OCI-LY7 (cell line): ENCODE results near the gene CA12. TPM values are rescaled to one million over a fixed set of nuclear protein-coding genes. Genes with fewer than 3 reads are reported as not detected.

Experiments used
- BruUV-seq: library from RNA; stranded (reverse); fragments of 400-500 nt; replicated peaks from 2 replicates; lab custom pipeline; 2021; lab: Mats Ljungman, UMichigan
- CTCF ChIA-PET: fragments of 300-600 bp; sonication (Branson Sonifier 250); formaldehyde crosslinking; loops from one replicate; lab custom pipeline; 2022; ENCODE audit warnings: antibody characterized with exemption; ENCODE audit not compliant: unreplicated experiment; lab: Charles Lee
- POLR2A ChIA-PET: fragments of 300-600 bp; sonication (Branson Sonifier 250); formaldehyde crosslinking; loops from one replicate; lab custom pipeline; 2022; ENCODE audit warnings: antibody characterized with exemption; lab: Charles Lee
- DNase-seq: peaks from one replicate; pipeline ENCODE4 v3.0.0-alpha.2; 2015; ENCODE audit warnings: low spot score
- H2AFZ ChIP-seq: fragments of 200-600 bp; sonication (generic), shearing (Covaris generic); 2 replicates; pipeline ENCODE4 v1.6.1; 2014; ENCODE audit warnings: mild to moderate bottlenecking, antibody characterized with exemption, low read length, moderate library complexity
- H3K27ac ChIP-seq: fragments of 200-600 bp; sonication (generic); 2 replicates; pipeline ENCODE4 v1.5.1; 2014; ENCODE audit warnings: mixed run types, low read depth, mild to moderate bottlenecking, moderate library complexity, low read length, inconsistent platforms; ENCODE audit not compliant: poor library complexity, severe bottlenecking
- H3K36me3 ChIP-seq: fragments of 200-600 bp; sonication (generic); 2 replicates; pipeline ENCODE4 v1.6.1; 2014; ENCODE audit warnings: mild to moderate bottlenecking, antibody characterized with exemption, low read length, moderate library complexity, mixed read lengths; ENCODE audit not compliant: insufficient read depth
- H3K4me1 ChIP-seq: fragments of 200-600 bp; sonication (generic); 2 replicates; pipeline ENCODE4 v1.5.1; 2014; ENCODE audit warnings: mild to moderate bottlenecking, low read length; ENCODE audit not compliant: insufficient read depth, poor library complexity, severe bottlenecking
- H3K4me2 ChIP-seq: fragments of 200-600 bp; sonication (generic); 2 replicates; pipeline ENCODE4 v1.6.1; 2014; ENCODE audit warnings: mild to moderate bottlenecking, low read length
- H3K4me3 ChIP-seq: fragments of 200-600 bp; sonication (generic); 2 replicates; pipeline ENCODE4 v1.5.1; 2014; ENCODE audit warnings: mild to moderate bottlenecking, low read depth, low read length; ENCODE audit not compliant: poor library complexity, severe bottlenecking
- H3K79me2 ChIP-seq: fragments of 200-600 bp; sonication (generic); 2 replicates; pipeline ENCODE4 v1.6.1; 2016; ENCODE audit warnings: low read depth, mild to moderate bottlenecking, low read length, moderate library complexity, mixed read lengths; ENCODE audit not compliant: insufficient read depth
- H3K9me2 ChIP-seq: fragments of 200-600 bp; sonication (generic); 2 replicates; pipeline ENCODE4 v1.6.1; 2016; ENCODE audit warnings: mild to moderate bottlenecking, low read length, mixed read lengths; ENCODE audit not compliant: insufficient read depth
- H3K9me3 ChIP-seq: fragments of 200-600 bp; sonication (generic); 2 replicates; pipeline ENCODE4 v1.6.1; 2014; ENCODE audit warnings: mild to moderate bottlenecking, mixed run types, low read length, mixed read lengths
- H4K20me1 ChIP-seq: fragments of 200-600 bp; sonication (generic); 2 replicates; pipeline ENCODE4 v1.6.1; 2014; ENCODE audit warnings: mild to moderate bottlenecking, antibody characterized with exemption, low read length, moderate library complexity, mixed read lengths; ENCODE audit not compliant: insufficient read depth
- CTCF ChIP-seq: fragments of 200-600 bp; sonication (generic); conservative IDR thresholded peaks from 2 replicates; pipeline ENCODE4 v1.5.1; 2014; ENCODE audit warnings: mild to moderate bottlenecking, antibody characterized with exemption, low read length, moderate library complexity, mixed read lengths
- EZH2phosphoT487 ChIP-seq: fragments of 200-600 bp; sonication (generic); IDR thresholded peaks from 2 replicates; pipeline ENCODE4 v1.6.1; 2018; ENCODE audit warnings: low read depth, borderline replicate concordance, mild to moderate bottlenecking, mixed run types, antibody characterized with exemption, low read length, moderate library complexity, mixed read lengths
- intact Hi-C: fragments of 100-400 bp; cut with micrococcal nuclease; formaldehyde crosslinking; loops from one replicate; pipeline ENCODE4 v1.10.0; 2022; ENCODE audit not compliant: unreplicated experiment
- total RNA-seq, 2 experiments: library from RNA; depleted of rRNA in 1 of 2; stranded (reverse); fragments of >200 nt in 1 of 2; shearing (Covaris generic) in 1 of 2; gene quantifications; 2 replicates each; pipeline ENCODE4 v1.2.3, GENCODE V29; 2014 to 2022

The CA12 gene
- total RNA-seq, 2 experiments from 2014 or later, result not detected

GRCh38 chr15:63357731-63358130 is 23.9 kb downstream of the CA12 start:
- no TSS peak for BruUV-seq
- Histone ChIP-seq H3K36me3 (no peaks in the 10 kb centered on the region), H3K4me1 (no peaks in the 10 kb centered on the region), H3K9me2 (no peaks in the 10 kb centered on the region), H3K27ac (no peak overlapping the region), H3K9me3 (no peaks in the 10 kb centered on the region), H2AFZ (no peak overlapping the region), H3K79me2 (no peaks in the 10 kb centered on the region), H3K4me3 (no peak overlapping the region), H4K20me1 (no peaks in the 10 kb centered on the region), H3K4me2 (no peak overlapping the region)
- ChIA-PET POLR2A (interaction anchor here (0.6 kb wide), 1 partner anchor 190 kb away, joined by 3 read pairs; no protein-coding TSS in a partner anchor), CTCF (no interaction called here)
- TF ChIP-seq EZH2phosphoT487 (no peak), CTCF (no peak)
- intact Hi-C loops, result no loop called here
- DNase-seq, result no peak

GRCh38 chr15:63357061-63357460 is 24.6 kb downstream of the CA12 start:
- H3K9me3 ChIP-seq, result no peaks in the 10 kb centered on the region
- DNase-seq, result no peak
- no TSS peak for BruUV-seq
- H3K4me2 ChIP-seq, result no peak overlapping the region
- no peaks in the 10 kb centered on the region for H4K20me1 ChIP-seq
- H3K4me1 ChIP-seq, result no peaks in the 10 kb centered on the region
- H3K27ac ChIP-seq, result no peak overlapping the region
- no peak overlapping the region for H2AFZ ChIP-seq
- no peaks in the 10 kb centered on the region for H3K36me3 ChIP-seq
- CTCF ChIA-PET, result no interaction called here
- H3K9me2 ChIP-seq, result no peaks in the 10 kb centered on the region
- H3K79me2 ChIP-seq, result no peaks in the 10 kb centered on the region
- POLR2A ChIA-PET, result no interaction called here
- TF ChIP-seq CTCF (no peak), EZH2phosphoT487 (no peak)
- intact Hi-C loops, result no loop called here
- no peak overlapping the region for H3K4me3 ChIP-seq

DNA sequence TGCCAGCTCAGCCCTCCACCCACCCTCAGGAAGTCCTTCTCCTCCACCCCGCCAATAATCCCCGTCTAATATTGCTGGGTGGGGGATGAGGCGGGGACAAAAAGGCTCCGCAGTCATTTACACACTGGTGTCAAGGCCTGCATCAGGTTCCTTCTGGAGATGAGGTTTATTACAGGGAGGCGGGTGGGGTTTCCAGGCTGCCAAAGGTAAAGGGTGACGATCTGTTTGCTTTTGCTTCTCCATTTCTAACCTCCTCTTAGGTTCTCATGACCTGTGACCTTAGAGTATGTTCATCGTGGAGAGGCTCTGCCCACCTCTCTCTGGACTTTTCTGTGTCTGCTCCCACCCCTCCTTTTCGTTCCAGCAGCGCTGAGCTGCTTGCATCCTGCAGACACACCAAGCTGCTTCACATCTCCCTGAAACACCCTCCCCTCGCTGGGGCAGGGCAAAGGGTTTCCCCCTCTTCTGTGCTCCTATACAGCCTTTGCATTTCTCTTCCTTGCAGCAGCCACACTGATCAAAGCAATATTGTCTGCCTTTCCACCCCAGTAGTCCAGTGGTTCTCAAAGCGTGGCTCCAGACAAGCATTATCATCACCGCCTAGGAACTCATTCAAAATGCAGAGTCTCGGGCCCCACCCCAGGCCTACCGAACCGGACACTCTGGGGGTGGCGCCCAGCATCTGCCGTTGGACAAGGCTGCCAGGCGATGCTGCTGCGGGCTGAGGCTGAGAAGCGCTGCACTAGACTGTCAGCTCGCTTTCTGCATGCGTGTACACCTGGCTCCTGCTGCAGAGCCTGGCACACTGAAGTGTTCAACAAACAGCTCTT is 26.6 kb downstream of the CA12 start:
- ChIA-PET POLR2A (no interaction called here), CTCF (no interaction called here)
- Histone ChIP-seq H3K9me3 (no peaks in the 10 kb centered on the region), H3K36me3 (no peaks in the 10 kb centered on the region), H3K9me2 (no peaks in the 10 kb centered on the region), H3K27ac (no peak overlapping the region), H3K79me2 (no peaks in the 10 kb centered on the region), H4K20me1 (no peaks in the 10 kb centered on the region), H2AFZ (no peak overlapping the region), H3K4me3 (no peak overlapping the region), H3K4me2 (no peak overlapping the region), H3K4me1 (no peaks in the 10 kb centered on the region)
- DNase-seq, result no peak
- intact Hi-C loops, result no loop called here
- no TSS peak for BruUV-seq
- TF ChIP-seq EZH2phosphoT487, result no peak
- no peak for TF ChIP-seq CTCF
